ENCODE measurements around the gene OR5B21. TPM values are rescaled to one million over a fixed set of nuclear protein-coding genes. Genes with fewer than 3 reads are reported as not detected.

Gene OR5B21
- polyA plus RNA-seq, 3 donors, result 0.12 TPM; not detected in 2

DNA sequence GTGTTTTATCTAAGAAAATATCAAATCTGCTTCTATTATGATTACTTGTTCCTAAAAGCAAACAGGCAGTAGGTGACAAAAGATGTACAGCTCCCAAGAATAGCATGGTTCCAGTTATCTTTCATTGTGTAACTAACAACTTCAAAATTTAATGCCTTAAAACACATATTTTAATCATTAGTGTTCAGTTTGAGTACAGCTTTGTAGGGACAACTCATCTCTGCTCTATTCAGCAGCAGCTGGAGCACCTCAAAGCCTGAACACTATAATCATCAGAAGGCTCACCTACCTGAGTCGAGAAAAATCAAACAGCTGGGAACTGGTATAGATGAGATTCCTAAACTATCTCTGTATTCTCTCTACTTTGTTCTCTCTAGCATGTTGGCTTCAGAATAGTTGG is 41.6 kb downstream of the OR5B21 start:
- Histone ChIP-seq H3K9me3 (replicated peaks in 1 of 2; ENCODE audit: control insufficient read depth in 1 of 2, insufficient read depth in 1 of 2, low read length in 2 of 2) (peaks cover 5 to 10% of the 10 kb centered on the region in 2 donors), H3K4me3 (replicated peaks in 1 of 3; ENCODE audit: low read depth in 2 of 3, low read length in 3 of 3) (no peak overlapping the region), H4K20me1 (ENCODE audit: insufficient read depth, low read length) (no peaks in the 10 kb centered on the region), H3K4me2 (replicated peaks; ENCODE audit: extremely low read depth, low read length, poor library complexity, severe bottlenecking) (no peak overlapping the region), H3K9ac (ENCODE audit: insufficient read depth, low read length, poor library complexity, severe bottlenecking) (no peak overlapping the region), H3K36me3 (replicated peaks in 1 of 2; ENCODE audit: control insufficient read depth in 1 of 2, insufficient read depth in 2 of 2, low read length in 2 of 2) (no peaks in the 10 kb centered on the region), H3K4me1 (ENCODE audit: control insufficient read depth in 1 of 2, insufficient read depth in 2 of 2, low read length in 2 of 2) (no peaks in the 10 kb centered on the region), H3K27ac (ENCODE audit: low read depth in 1 of 2, low read length in 2 of 2) (no peak overlapping the region), H3K27me3 (ENCODE audit: control insufficient read depth in 2 of 2, insufficient read depth in 2 of 2, low read length in 2 of 2) (no peaks in the 10 kb centered on the region), H2AFZ (ENCODE audit: insufficient read depth, low read depth, low read length, poor library complexity, severe bottlenecking) (no peak overlapping the region), H3K79me2 (ENCODE audit: insufficient read depth, low read length) (no peaks in the 10 kb centered on the region)
- intact Hi-C loops (cut with micrococcal nuclease), result no loop called here
- TF ChIP-seq, protein P1, sequence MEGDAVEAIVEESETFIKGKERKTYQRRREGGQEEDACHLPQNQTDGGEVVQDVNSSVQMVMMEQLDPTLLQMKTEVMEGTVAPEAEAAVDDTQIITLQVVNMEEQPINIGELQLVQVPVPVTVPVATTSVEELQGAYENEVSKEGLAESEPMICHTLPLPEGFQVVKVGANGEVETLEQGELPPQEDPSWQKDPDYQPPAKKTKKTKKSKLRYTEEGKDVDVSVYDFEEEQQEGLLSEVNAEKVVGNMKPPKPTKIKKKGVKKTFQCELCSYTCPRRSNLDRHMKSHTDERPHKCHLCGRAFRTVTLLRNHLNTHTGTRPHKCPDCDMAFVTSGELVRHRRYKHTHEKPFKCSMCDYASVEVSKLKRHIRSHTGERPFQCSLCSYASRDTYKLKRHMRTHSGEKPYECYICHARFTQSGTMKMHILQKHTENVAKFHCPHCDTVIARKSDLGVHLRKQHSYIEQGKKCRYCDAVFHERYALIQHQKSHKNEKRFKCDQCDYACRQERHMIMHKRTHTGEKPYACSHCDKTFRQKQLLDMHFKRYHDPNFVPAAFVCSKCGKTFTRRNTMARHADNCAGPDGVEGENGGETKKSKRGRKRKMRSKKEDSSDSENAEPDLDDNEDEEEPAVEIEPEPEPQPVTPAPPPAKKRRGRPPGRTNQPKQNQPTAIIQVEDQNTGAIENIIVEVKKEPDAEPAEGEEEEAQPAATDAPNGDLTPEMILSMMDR (IDR thresholded peaks at IDR 0.05), result no peak
- Mint-ChIP-seq H3K9me3 (peaks cover 3 to 14% (median 10%) of the 10 kb centered on the region in 7 donors), H3K36me3 (no peaks in the 10 kb centered on the region), H3K4me3 (no peak overlapping the region), H3K27ac (no peak overlapping the region), H3K27me3 (ENCODE audit: low read depth in 3 of 3) (peaks cover 0 to 4% (median 0%) of the 10 kb centered on the region in 3 donors), H3K4me1 (no peaks in the 10 kb centered on the region)
- DNase-seq, result no peak
- WGBS (ENCODE audit: insufficient coverage), result no CpG with 5 or more reads among the region's 1 CpG

DNA sequence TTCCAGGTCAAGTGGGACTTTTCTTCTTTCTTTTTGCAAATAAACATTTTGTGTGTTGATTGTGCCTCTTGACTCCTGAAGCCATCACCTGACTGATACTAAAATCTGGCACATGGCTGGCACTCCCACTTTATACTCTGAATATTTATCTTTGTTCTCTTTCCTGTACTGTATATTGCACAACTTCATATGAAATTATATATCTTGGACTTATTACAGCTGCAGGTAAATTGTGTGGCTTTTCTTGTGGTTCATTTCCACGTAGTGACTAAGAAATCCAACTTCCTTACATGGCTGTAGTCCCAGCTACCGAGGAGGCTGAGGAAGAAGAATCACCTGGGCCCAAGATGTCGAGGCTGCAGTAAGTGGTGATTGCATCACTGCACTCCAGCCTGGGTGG is 42.2 kb downstream of the OR5B21 start:
- no peak overlapping the region for H3K4me2 ChIP-seq (replicated peaks; ENCODE audit: extremely low read depth, low read length, poor library complexity, severe bottlenecking)
- TF ChIP-seq, protein P1 (IDR thresholded peaks at IDR 0.05), result no peak
- H3K27me3 ChIP-seq (ENCODE audit: control insufficient read depth in 2 of 2, insufficient read depth in 2 of 2, low read length in 2 of 2), result no peaks in the 10 kb centered on the region
- no peaks in the 10 kb centered on the region for H3K36me3 Mint-ChIP-seq
- no peaks in the 10 kb centered on the region for H3K79me2 ChIP-seq (ENCODE audit: insufficient read depth, low read length)
- no peaks in the 10 kb centered on the region for H3K4me1 ChIP-seq (ENCODE audit: control insufficient read depth in 1 of 2, insufficient read depth in 2 of 2, low read length in 2 of 2)
- WGBS (ENCODE audit: insufficient coverage), result no CpG with 5 or more reads among the region's 3 CpGs
- H3K4me3 Mint-ChIP-seq, result no peak overlapping the region
- H3K27ac ChIP-seq (ENCODE audit: low read depth in 1 of 2, low read length in 2 of 2), result no peak overlapping the region
- no peaks in the 10 kb centered on the region for H4K20me1 ChIP-seq (ENCODE audit: insufficient read depth, low read length)
- no peaks in the 10 kb centered on the region for H3K36me3 ChIP-seq (replicated peaks in 1 of 2; ENCODE audit: control insufficient read depth in 1 of 2, insufficient read depth in 2 of 2, low read length in 2 of 2)
- no peak overlapping the region for H2AFZ ChIP-seq (ENCODE audit: insufficient read depth, low read depth, low read length, poor library complexity, severe bottlenecking)
- DNase-seq, result no peak
- H3K4me1 Mint-ChIP-seq, result no peaks in the 10 kb centered on the region
- no peak overlapping the region for H3K4me3 ChIP-seq (replicated peaks in 1 of 3; ENCODE audit: low read depth in 2 of 3, low read length in 3 of 3)
- H3K9me3 Mint-ChIP-seq, result peaks cover 0 to 10% (median 6%) of the 10 kb centered on the region in 7 donors
- peaks cover 0 to 4% (median 0%) of the 10 kb centered on the region in 3 donors for H3K27me3 Mint-ChIP-seq (ENCODE audit: low read depth in 3 of 3)
- intact Hi-C loops (cut with micrococcal nuclease), result no loop called here
- H3K27ac Mint-ChIP-seq, result no peak overlapping the region
- peaks cover 0 to 6% of the 10 kb centered on the region in 2 donors for H3K9me3 ChIP-seq (replicated peaks in 1 of 2; ENCODE audit: control insufficient read depth in 1 of 2, insufficient read depth in 1 of 2, low read length in 2 of 2)
- H3K9ac ChIP-seq (ENCODE audit: insufficient read depth, low read length, poor library complexity, severe bottlenecking), result no peak overlapping the region

Other genes starting within 250 kb of the OR5B21 start
- gene OR10W1, start 239.8 kb downstream of the OR5B21 start, polyA plus RNA-seq, result not detected
- not detected for gene OR5B17, start 149.0 kb downstream of the OR5B21 start, polyA plus RNA-seq
- gene OR5B3, start 101.2 kb downstream of the OR5B21 start, polyA plus RNA-seq, result not detected
- not detected for gene OR5B2, start 80.0 kb downstream of the OR5B21 start, polyA plus RNA-seq
- gene OR5B12, start 65.9 kb downstream of the OR5B21 start, polyA plus RNA-seq, result not detected
- gene LPXN, start 67.8 kb upstream of the OR5B21 start, polyA plus RNA-seq, result 100 to 1,000 TPM in 2 of 3 donors, 10 to 100 TPM in 1; 81.3 to 133 (median 101) TPM
- gene ZFP91, start 71.0 kb upstream of the OR5B21 start, polyA plus RNA-seq, result 10 to 100 TPM in 1 of 3 donors, 1 to 10 TPM in 2; 8.0 to 15.8 (median 8.3) TPM
- 1 to 10 TPM in 1 of 3 donors, not detected in 2; 2.1 TPM for gene CNTF, start 114.6 kb upstream of the OR5B21 start, polyA plus RNA-seq
- gene GLYAT, start 223.8 kb upstream of the OR5B21 start, polyA plus RNA-seq, result not detected